ENCODE data around the gene OSBP2.
A peak's percentile ranks its signal among the peaks of the same experiment; 100 is the strongest.
"Not testable (repeated sequence)": the region's sequence is repeated elsewhere in the genome, so short reads cannot be mapped to it uniquely, and the experiment has no call there.

Gene OSBP2

GRCh38 chr22:30667494-30668385 lies 26.9 kb upstream of the OSBP2 start, which contains the start of gene DUSP18:
TSS of gene DUSP18 (minus strand) at chr22:30667875. CDS start at chr22:30664003, 3,872 bp downstream.
- H3K36me3 Mint-ChIP-seq (ENCODE audit: low read depth) = peaks cover 41% of the 10 kb centered on the region
- peaks cover 18% of the 10 kb centered on the region for H3K27me3 Mint-ChIP-seq
- peak within 1 kb of the TSS; percentile 91 for H3K4me3 Mint-ChIP-seq
- intact Hi-C loops (cut with micrococcal nuclease) = loop anchor here (1.0 kb wide), 1 partner anchor 75 kb away; no protein-coding TSS in a partner anchor
- peaks cover 47% of the 10 kb centered on the region for H3K4me1 Mint-ChIP-seq (ENCODE audit: low read depth)
- peak within 1 kb of the TSS; percentile 84 for H3K27ac Mint-ChIP-seq
- no peaks in the 10 kb centered on the region for H3K9me3 Mint-ChIP-seq

- H3K9me3 Mint-ChIP-seq = no peaks in the 10 kb centered on the region
- peaks cover 50% of the 10 kb centered on the region for H3K4me1 Mint-ChIP-seq (ENCODE audit: low read depth)
- H3K27me3 Mint-ChIP-seq = peaks cover 18% of the 10 kb centered on the region
- H3K36me3 Mint-ChIP-seq (ENCODE audit: low read depth) = peaks cover 35% of the 10 kb centered on the region
- intact Hi-C loops (cut with micrococcal nuclease) = no loop called here
- peak overlapping the region; percentile 91 for H3K4me3 Mint-ChIP-seq
- peak overlapping the region; percentile 84 for H3K27ac Mint-ChIP-seq
Measured at GRCh38 chr22:30668386-30668710, 26.3 kb upstream of the OSBP2 start.

GRCh38 chr22:30671071-30671470 lies 23.6 kb upstream of the OSBP2 start:
- Mint-ChIP-seq H3K27me3 (peaks cover 22% of the 10 kb centered on the region), H3K36me3 (ENCODE audit: low read depth) (peaks cover 12% of the 10 kb centered on the region), H3K27ac (no peak overlapping the region), H3K4me1 (ENCODE audit: low read depth) (peaks cover 27% of the 10 kb centered on the region), H3K4me3 (no peak overlapping the region), H3K9me3 (no peaks in the 10 kb centered on the region)
- intact Hi-C loops (cut with micrococcal nuclease) = no loop called here

GRCh38 chr22:30673136-30673535 lies 21.5 kb upstream of the OSBP2 start:
- no peak overlapping the region for H3K27ac Mint-ChIP-seq
- peaks cover 15% of the 10 kb centered on the region for H3K4me1 Mint-ChIP-seq (ENCODE audit: low read depth)
- peaks cover 28% of the 10 kb centered on the region for H3K27me3 Mint-ChIP-seq
- no peaks in the 10 kb centered on the region for H3K9me3 Mint-ChIP-seq
- H3K4me3 Mint-ChIP-seq = no peak overlapping the region
- intact Hi-C loops (cut with micrococcal nuclease) = no loop called here
- no peaks in the 10 kb centered on the region for H3K36me3 Mint-ChIP-seq (ENCODE audit: low read depth)

GRCh38 chr22:30674482-30674881 lies 20.2 kb upstream of the OSBP2 start:
- H3K4me1 Mint-ChIP-seq (ENCODE audit: low read depth) = peaks cover 16% of the 10 kb centered on the region
- H3K27ac Mint-ChIP-seq = no peak overlapping the region
- H3K4me3 Mint-ChIP-seq = no peak overlapping the region
- no peaks in the 10 kb centered on the region for H3K36me3 Mint-ChIP-seq (ENCODE audit: low read depth)
- H3K9me3 Mint-ChIP-seq = no peaks in the 10 kb centered on the region
- H3K27me3 Mint-ChIP-seq = peaks cover 19% of the 10 kb centered on the region
- intact Hi-C loops (cut with micrococcal nuclease) = no loop called here

GRCh38 chr22:30675436-30675835 lies 19.2 kb upstream of the OSBP2 start:
- Mint-ChIP-seq H3K36me3 (ENCODE audit: low read depth) (no peaks in the 10 kb centered on the region), H3K9me3 (no peaks in the 10 kb centered on the region), H3K4me3 (no peak overlapping the region), H3K4me1 (ENCODE audit: low read depth) (peaks cover 25% of the 10 kb centered on the region), H3K27ac (no peak overlapping the region), H3K27me3 (peaks cover 17% of the 10 kb centered on the region)
- intact Hi-C loops (cut with micrococcal nuclease) = no loop called here

GRCh38 chr22:30676565-30676964 lies 18.1 kb upstream of the OSBP2 start:
- H3K36me3 Mint-ChIP-seq (ENCODE audit: low read depth); intact Hi-C loops (cut with micrococcal nuclease); H3K9me3 Mint-ChIP-seq; H3K27ac Mint-ChIP-seq; H3K4me3 Mint-ChIP-seq: not testable (repeated sequence)
- Mint-ChIP-seq H3K27me3 (peaks cover 15% of the 10 kb centered on the region), H3K4me1 (ENCODE audit: low read depth) (peaks cover 37% of the 10 kb centered on the region)

GRCh38 chr22:30679895-30680690 lies 14.6 kb upstream of the OSBP2 start:
- H3K36me3 Mint-ChIP-seq (ENCODE audit: low read depth); H3K9me3 Mint-ChIP-seq; H3K4me3 Mint-ChIP-seq; intact Hi-C loops (cut with micrococcal nuclease): not testable (repeated sequence)
- Mint-ChIP-seq H3K27me3 (peaks cover 20% of the 10 kb centered on the region), H3K4me1 (ENCODE audit: low read depth) (peaks cover 35% of the 10 kb centered on the region), H3K27ac (peak overlapping the region; percentile 86)

GRCh38 chr22:30680991-30681770 lies 13.5 kb upstream of the OSBP2 start:
- H3K27ac Mint-ChIP-seq = peak overlapping the region; percentile 86
- intact Hi-C loops (cut with micrococcal nuclease) = no loop called here
- no peaks in the 10 kb centered on the region for H3K36me3 Mint-ChIP-seq (ENCODE audit: low read depth)
- H3K4me1 Mint-ChIP-seq (ENCODE audit: low read depth) = peaks cover 35% of the 10 kb centered on the region
- H3K4me3 Mint-ChIP-seq = no peak overlapping the region
- peaks cover 22% of the 10 kb centered on the region for H3K27me3 Mint-ChIP-seq
- H3K9me3 Mint-ChIP-seq = no peaks in the 10 kb centered on the region

- intact Hi-C loops (cut with micrococcal nuclease) = no loop called here
- Mint-ChIP-seq H3K9me3 (no peaks in the 10 kb centered on the region), H3K27me3 (peaks cover 17% of the 10 kb centered on the region)
Measured at GRCh38 chr22:30681831-30682230, 12.8 kb upstream of the OSBP2 start.

GRCh38 chr22:30685178-30685577 lies 9.5 kb upstream of the OSBP2 start:
- Mint-ChIP-seq H3K9me3 (no peaks in the 10 kb centered on the region), H3K27me3 (peaks cover 13% of the 10 kb centered on the region), H3K36me3 (ENCODE audit: low read depth) (no peaks in the 10 kb centered on the region), H3K4me1 (ENCODE audit: low read depth) (peaks cover 21% of the 10 kb centered on the region), H3K27ac (no peak overlapping the region), H3K4me3 (no peak overlapping the region)
- intact Hi-C loops (cut with micrococcal nuclease) = no loop called here

More at GRCh38 chr22:30681831-30682230, 12.8 kb upstream of the OSBP2 start:
- Mint-ChIP-seq H3K36me3 (ENCODE audit: low read depth) (no peaks in the 10 kb centered on the region), H3K27ac (peak overlapping the region; percentile 86), H3K4me3 (no peak overlapping the region), H3K4me1 (ENCODE audit: low read depth) (peaks cover 35% of the 10 kb centered on the region)

- intact Hi-C loops (cut with micrococcal nuclease) = no loop called here
- Mint-ChIP-seq H3K36me3 (ENCODE audit: low read depth) (no peaks in the 10 kb centered on the region), H3K27me3 (peaks cover 21% of the 10 kb centered on the region), H3K9me3 (no peaks in the 10 kb centered on the region), H3K27ac (no peak overlapping the region), H3K4me1 (ENCODE audit: low read depth) (no peaks in the 10 kb centered on the region), H3K4me3 (no peak overlapping the region)
Measured at GRCh38 chr22:30687358-30687757, 7.3 kb upstream of the OSBP2 start.

- no peaks in the 10 kb centered on the region for H3K4me1 Mint-ChIP-seq (ENCODE audit: low read depth)
- no peak overlapping the region for H3K27ac Mint-ChIP-seq
- intact Hi-C loops (cut with micrococcal nuclease) = loop anchor here (10.0 kb wide), 1 partner anchor 55 kb away; the partner anchor contains the start of gene SLC35E4
- peaks cover 38% of the 10 kb centered on the region for H3K27me3 Mint-ChIP-seq
- H3K9me3 Mint-ChIP-seq = no peaks in the 10 kb centered on the region
- H3K36me3 Mint-ChIP-seq (ENCODE audit: low read depth) = no peaks in the 10 kb centered on the region
- H3K4me3 Mint-ChIP-seq = no peak overlapping the region
Measured at GRCh38 chr22:30689622-30690021, 5.1 kb upstream of the OSBP2 start.
